Measurements from ENCODE around the gene IFNL2. TPM values are rescaled to one million over a fixed set of nuclear protein-coding genes. Genes with fewer than 3 reads are reported as not detected.
A peak's percentile ranks its signal among the peaks of the same experiment; 100 is the strongest.
"Not testable (repeated sequence)": the region's sequence is repeated elsewhere in the genome, so short reads cannot be mapped to it uniquely, and the experiment has no call there.

IFNL2 gene
- not detected for total RNA-seq

GRCh38 chr19:39268085-39268484, at the start of gene IFNL2:
TSS of gene IFNL2 (plus strand) at chr19:39268396. CDS start at chr19:39268569, 173 bp downstream.
- H3K4me1 Mint-ChIP-seq; H3K36me3 Mint-ChIP-seq (ENCODE audit: low read depth); H3K27ac Mint-ChIP-seq; H3K9me3 Mint-ChIP-seq; H3K4me3 Mint-ChIP-seq: not testable (repeated sequence)
- peaks cover 15% of the 10 kb centered on the region for H3K27me3 Mint-ChIP-seq
- ATAC-seq (replicated peaks), result peak; percentile 42

GRCh38 chr19:39219108-39219507, 49.1 kb upstream of the IFNL2 start:
- H3K4me3 Mint-ChIP-seq; H3K9me3 Mint-ChIP-seq; H3K36me3 Mint-ChIP-seq (ENCODE audit: low read depth); H3K27ac Mint-ChIP-seq; H3K4me1 Mint-ChIP-seq; ATAC-seq (replicated peaks): not testable (repeated sequence)
- peaks cover 32% of the 10 kb centered on the region for H3K27me3 Mint-ChIP-seq

DNA sequence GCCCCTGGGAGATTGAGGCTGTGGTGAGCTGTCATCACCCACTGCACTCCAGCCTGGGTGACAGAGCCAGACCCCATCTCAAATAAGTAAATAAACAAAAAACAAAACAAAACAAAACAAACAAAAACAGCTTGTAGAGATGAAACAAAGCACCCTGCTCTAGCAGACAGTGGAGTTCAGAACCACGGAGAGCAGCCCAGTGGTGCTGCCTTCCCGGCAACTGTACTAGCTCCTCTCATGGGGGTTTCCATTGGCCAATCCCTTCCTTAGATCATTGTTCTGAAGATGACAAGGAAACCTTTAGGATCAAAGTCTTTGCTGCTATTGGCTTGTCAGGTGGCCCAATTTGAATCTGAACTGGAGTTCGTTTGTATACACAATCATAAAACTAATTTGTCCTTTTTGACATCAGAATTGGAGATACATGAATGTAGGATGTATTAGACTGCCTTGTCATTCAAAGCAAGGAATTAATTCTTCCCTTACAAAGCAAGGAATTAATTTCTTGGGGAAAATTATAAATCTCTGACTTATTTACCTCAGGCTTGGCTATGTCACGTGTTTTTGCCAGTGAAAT, 44.4 kb upstream of the IFNL2 start:
- H3K4me1 Mint-ChIP-seq, result peaks cover 5% of the 10 kb centered on the region
- H3K36me3 Mint-ChIP-seq (ENCODE audit: low read depth), result no peaks in the 10 kb centered on the region
- no peak overlapping the region for H3K27ac Mint-ChIP-seq
- no peaks in the 10 kb centered on the region for H3K9me3 Mint-ChIP-seq
- H3K4me3 Mint-ChIP-seq, result no peak overlapping the region
- peaks cover 29% of the 10 kb centered on the region for H3K27me3 Mint-ChIP-seq
- ATAC-seq (replicated peaks), result no peak

DNA sequence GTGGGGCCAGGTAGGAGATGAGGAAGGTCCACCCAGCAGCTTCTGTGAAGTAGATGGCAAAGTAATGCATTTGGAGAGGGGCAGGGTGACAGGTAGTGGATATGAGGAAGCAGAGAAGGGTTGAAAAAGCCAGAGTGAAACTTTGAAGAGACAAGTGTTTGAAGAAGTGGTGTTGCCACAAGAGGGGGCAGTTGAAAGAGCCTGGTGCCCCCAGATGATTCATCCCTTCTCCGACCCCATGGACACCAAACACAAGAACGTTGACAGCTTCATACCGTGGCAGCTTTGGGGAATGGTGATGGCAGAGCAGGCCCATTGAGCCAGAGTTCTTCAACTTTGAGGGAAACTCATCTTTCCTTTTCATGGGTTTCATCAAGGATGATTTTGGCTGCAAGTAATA, 43.3 kb upstream of the IFNL2 start:
- ATAC-seq (replicated peaks), result no peak
- Mint-ChIP-seq H3K27ac (no peak overlapping the region), H3K36me3 (ENCODE audit: low read depth) (no peaks in the 10 kb centered on the region), H3K4me1 (peaks cover under 1% of the 10 kb centered on the region), H3K27me3 (peaks cover 24% of the 10 kb centered on the region), H3K4me3 (no peak overlapping the region), H3K9me3 (no peaks in the 10 kb centered on the region)

GRCh38 chr19:39230096-39230764, 38.0 kb upstream of the IFNL2 start:
- Mint-ChIP-seq H3K27ac (peak overlapping the region; percentile 20), H3K27me3 (peaks cover 4% of the 10 kb centered on the region), H3K4me1 (no peaks in the 10 kb centered on the region), H3K4me3 (no peak overlapping the region), H3K36me3 (ENCODE audit: low read depth) (no peaks in the 10 kb centered on the region), H3K9me3 (no peaks in the 10 kb centered on the region)
- no peak for ATAC-seq (replicated peaks)

DNA sequence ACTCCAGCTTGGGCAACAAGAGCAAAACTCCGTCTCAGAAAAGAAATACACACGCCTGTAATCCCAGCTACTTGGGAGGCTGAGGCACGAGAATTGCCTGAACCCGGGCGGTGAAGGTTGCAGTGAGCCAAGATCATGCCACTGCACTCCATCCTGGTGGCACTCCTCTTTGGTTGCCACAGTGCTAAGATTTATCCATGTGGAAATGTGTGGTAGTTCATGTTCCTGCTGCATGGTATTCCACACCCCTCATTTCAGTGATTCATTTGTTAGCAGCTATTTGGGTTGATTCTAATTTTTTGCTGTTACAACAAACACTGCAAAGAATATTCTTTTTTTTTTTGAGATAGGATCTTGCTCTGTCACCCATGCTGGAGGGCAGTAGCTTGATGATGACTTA, 35.5 kb upstream of the IFNL2 start:
- Mint-ChIP-seq H3K36me3 (ENCODE audit: low read depth) (no peaks in the 10 kb centered on the region), H3K27me3 (no peaks in the 10 kb centered on the region), H3K9me3 (no peaks in the 10 kb centered on the region), H3K4me1 (peaks cover 2% of the 10 kb centered on the region), H3K4me3 (no peak overlapping the region), H3K27ac (no peak overlapping the region)
- no peak for ATAC-seq (replicated peaks)

GRCh38 chr19:39236527-39236926, 31.7 kb upstream of the IFNL2 start:
- H3K36me3 Mint-ChIP-seq (ENCODE audit: low read depth), result no peaks in the 10 kb centered on the region
- H3K27me3 Mint-ChIP-seq, result no peaks in the 10 kb centered on the region
- H3K4me3 Mint-ChIP-seq, result no peak overlapping the region
- peaks cover 12% of the 10 kb centered on the region for H3K4me1 Mint-ChIP-seq
- H3K9me3 Mint-ChIP-seq, result no peaks in the 10 kb centered on the region
- peak overlapping the region; percentile 60 for H3K27ac Mint-ChIP-seq
- ATAC-seq (replicated peaks), result peak; percentile 61

- Mint-ChIP-seq H3K9me3 (no peaks in the 10 kb centered on the region), H3K27ac (peak overlapping the region; percentile 85), H3K4me3 (peak overlapping the region; percentile 68), H3K27me3 (no peaks in the 10 kb centered on the region), H3K36me3 (ENCODE audit: low read depth) (no peaks in the 10 kb centered on the region), H3K4me1 (peaks cover 12% of the 10 kb centered on the region)
- ATAC-seq (replicated peaks), result peak; percentile 89
Measured at GRCh38 chr19:39237200-39238184, 30.7 kb upstream of the IFNL2 start.

GRCh38 chr19:39238209-39238608, 30.0 kb upstream of the IFNL2 start:
- ATAC-seq (replicated peaks), result no peak
- no peaks in the 10 kb centered on the region for H3K36me3 Mint-ChIP-seq (ENCODE audit: low read depth)
- H3K27ac Mint-ChIP-seq, result peak overlapping the region; percentile 85
- H3K9me3 Mint-ChIP-seq, result no peaks in the 10 kb centered on the region
- H3K4me3 Mint-ChIP-seq, result peak overlapping the region; percentile 68
- H3K27me3 Mint-ChIP-seq, result no peaks in the 10 kb centered on the region
- peaks cover 12% of the 10 kb centered on the region for H3K4me1 Mint-ChIP-seq

DNA sequence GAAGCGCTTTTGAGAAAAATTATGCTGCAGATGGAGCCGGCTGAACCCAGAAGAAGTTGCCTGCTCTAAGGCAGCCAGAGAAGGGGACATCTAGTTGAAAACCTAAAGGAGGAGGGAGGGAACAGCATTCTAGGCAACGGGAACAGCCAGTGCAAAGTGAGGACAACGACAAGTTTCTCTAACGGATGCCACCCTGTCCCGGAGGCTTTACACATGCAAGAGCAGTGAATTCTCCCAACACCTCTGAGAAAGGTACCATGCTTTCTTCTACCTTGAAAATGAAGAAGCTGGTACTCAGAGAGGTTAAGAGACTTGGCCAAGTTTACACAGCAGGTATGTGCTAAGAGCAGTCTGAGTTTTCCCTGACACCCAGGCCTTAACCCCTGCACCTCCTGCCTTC, 29.3 kb upstream of the IFNL2 start:
- ATAC-seq (replicated peaks), result no peak
- Mint-ChIP-seq H3K4me1 (peaks cover 12% of the 10 kb centered on the region), H3K36me3 (ENCODE audit: low read depth) (no peaks in the 10 kb centered on the region), H3K4me3 (no peak overlapping the region), H3K27me3 (no peaks in the 10 kb centered on the region), H3K27ac (no peak overlapping the region), H3K9me3 (no peaks in the 10 kb centered on the region)

DNA sequence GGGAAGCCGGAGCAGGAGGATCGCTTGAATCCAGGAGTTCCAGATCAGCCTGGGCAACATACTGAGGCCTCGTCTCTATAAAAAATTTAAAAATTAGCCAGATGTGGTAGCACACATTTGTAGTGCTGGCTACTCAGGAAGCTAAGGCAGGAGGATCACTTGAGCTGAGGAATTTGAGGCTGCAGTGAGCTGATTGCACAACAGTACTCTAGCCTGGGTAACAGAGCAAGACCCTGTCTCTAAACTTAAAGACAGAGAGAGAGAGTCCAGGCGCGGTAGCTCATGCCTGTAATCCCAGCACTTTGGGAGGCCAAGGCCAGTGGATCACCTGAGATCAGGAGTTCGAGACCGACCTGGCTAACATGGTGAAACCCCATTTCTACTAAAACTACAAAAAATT, 27.8 kb upstream of the IFNL2 start:
- Mint-ChIP-seq H3K4me1 (peaks cover 12% of the 10 kb centered on the region), H3K36me3 (ENCODE audit: low read depth) (no peaks in the 10 kb centered on the region), H3K27ac (no peak overlapping the region), H3K27me3 (no peaks in the 10 kb centered on the region), H3K9me3 (no peaks in the 10 kb centered on the region), H3K4me3 (no peak overlapping the region)
- ATAC-seq (replicated peaks), result no peak

DNA sequence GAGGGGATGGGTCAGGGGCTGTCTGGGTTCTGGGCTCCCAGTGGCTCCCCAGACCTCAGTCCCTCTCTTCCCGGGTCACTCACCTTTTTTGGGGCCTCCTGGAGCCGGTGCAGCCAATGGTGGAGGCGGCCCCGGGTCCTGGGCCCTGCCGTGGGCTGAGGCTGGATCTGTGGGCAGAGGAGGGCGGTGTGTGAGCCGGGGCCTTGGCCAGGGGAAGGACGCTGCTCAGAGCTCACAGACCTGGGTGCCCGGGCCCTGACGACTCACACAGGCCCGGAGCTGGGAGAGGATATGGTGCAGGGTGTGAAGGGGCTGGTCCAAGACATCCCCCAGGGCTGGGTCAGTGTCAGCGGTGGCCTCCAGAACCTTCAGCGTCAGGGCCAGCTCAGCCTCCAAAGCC, 24.5 kb upstream of the IFNL2 start:
- not testable (repeated sequence) for H3K4me1 Mint-ChIP-seq; H3K9me3 Mint-ChIP-seq; H3K36me3 Mint-ChIP-seq (ENCODE audit: low read depth); H3K27ac Mint-ChIP-seq; H3K27me3 Mint-ChIP-seq; H3K4me3 Mint-ChIP-seq; ATAC-seq (replicated peaks)

- H3K4me1 Mint-ChIP-seq; H3K27me3 Mint-ChIP-seq; ATAC-seq (replicated peaks); H3K27ac Mint-ChIP-seq; H3K36me3 Mint-ChIP-seq (ENCODE audit: low read depth); H3K9me3 Mint-ChIP-seq; H3K4me3 Mint-ChIP-seq: not testable (repeated sequence)
Measured at GRCh38 chr19:39244410-39245100, 23.6 kb upstream of the IFNL2 start, which contains the start of gene IFNL3. TSS of gene IFNL3 (minus strand) at chr19:39245006. CDS start at chr19:39244967, 39 bp downstream.

- not testable (repeated sequence) for H3K4me3 Mint-ChIP-seq; H3K27ac Mint-ChIP-seq; H3K9me3 Mint-ChIP-seq; H3K4me1 Mint-ChIP-seq; H3K27me3 Mint-ChIP-seq; H3K36me3 Mint-ChIP-seq (ENCODE audit: low read depth)
- peak; percentile 45 for ATAC-seq (replicated peaks)
Measured at GRCh38 chr19:39245166-39245565, 23.0 kb upstream of the IFNL2 start.
